Neural progenitor cell (in vitro differentiated cells): ENCODE measurements around the gene BCKDK. TPM values are rescaled to one million over a fixed set of nuclear protein-coding genes. Genes with fewer than 3 reads are reported as not detected.

ENCODE experiments used
- DNase-seq: peaks from one replicate; pipeline ENCODE4 v3.0.0-alpha.2; 2016; ENCODE audit warnings: low spot score
- H2AFZ ChIP-seq: fragments of 200-600 bp; sonication (generic); replicated peaks from 2 replicates; pipeline ENCODE4 v1.6.1; 2016; ENCODE audit warnings: antibody characterized with exemption
- H3F3A ChIP-seq: fragments of 200-600 bp; sonication (generic); 2 replicates; pipeline ENCODE4 v1.6.1; 2016; ENCODE audit warnings: antibody characterized with exemption, low read depth
- H3K27ac ChIP-seq: fragments of 200-600 bp; sonication (generic); 2 replicates; pipeline ENCODE4 v1.5.1; 2016; ENCODE audit warnings: mild to moderate bottlenecking
- H3K27me3 ChIP-seq: fragments of 200-600 bp; sonication (generic); 2 replicates; pipeline ENCODE4 v1.6.1; 2016; ENCODE audit warnings: mild to moderate bottlenecking, moderate library complexity
- H3K36me3 ChIP-seq: fragments of 200-600 bp; sonication (generic); 2 replicates; pipeline ENCODE4 v1.5.1; 2016
- H3K4me1 ChIP-seq: fragments of 200-600 bp; sonication (generic); 2 replicates; pipeline ENCODE4 v1.6.1; 2016; ENCODE audit warnings: mixed run types
- H3K4me2 ChIP-seq: fragments of 200-600 bp; sonication (generic); 2 replicates; pipeline ENCODE4 v1.6.1; 2016
- H3K4me3 ChIP-seq: fragments of 200-600 bp; sonication (generic); 2 replicates; pipeline ENCODE4 v1.5.1; 2016
- H3K79me2 ChIP-seq: fragments of 200-600 bp; sonication (generic); 2 replicates; pipeline ENCODE4 v1.6.1; 2016; ENCODE audit warnings: low read depth
- H3K9ac ChIP-seq: fragments of 200-600 bp; sonication (generic); 2 replicates; pipeline ENCODE4 v1.6.1; 2016
- H3K9me3 ChIP-seq: fragments of 200-600 bp; sonication (generic); 2 replicates; pipeline ENCODE4 v1.5.1; 2016; ENCODE audit warnings: low read depth
- H4K20me1 ChIP-seq: fragments of 200-600 bp; sonication (generic); 2 replicates; pipeline ENCODE4 v1.6.1; 2016; ENCODE audit warnings: low read depth
- H3K27ac Mint-ChIP-seq: 3 replicates; pipeline ENCODE4 v1.8.0; 2021; ENCODE audit warnings: mixed read lengths
- H3K27me3 Mint-ChIP-seq: 2 replicates; pipeline ENCODE4 v1.8.0; 2022; ENCODE audit warnings: low read depth, mild to moderate bottlenecking, inconsistent platforms, moderate library complexity, mixed read lengths; ENCODE audit not compliant: insufficient read depth
- H3K36me3 Mint-ChIP-seq: 3 replicates; pipeline ENCODE4 v1.8.0; 2021; ENCODE audit warnings: mixed read lengths
- H3K4me1 Mint-ChIP-seq: 3 replicates; pipeline ENCODE4 v1.8.0; 2021; ENCODE audit warnings: mixed read lengths
- H3K4me3 Mint-ChIP-seq: 3 replicates; pipeline ENCODE4 v1.8.0; 2021; ENCODE audit warnings: mild to moderate bottlenecking, moderate library complexity, mixed read lengths
- H3K9me3 Mint-ChIP-seq: 3 replicates; pipeline ENCODE4 v1.8.0; 2020; ENCODE audit warnings: mixed read lengths
- CTCF ChIP-seq: fragments of 200-600 bp; sonication (generic); IDR thresholded peaks from 2 replicates; pipeline ENCODE4 v1.5.1; 2017; ENCODE audit warnings: antibody characterized with exemption, mild to moderate bottlenecking
- EZH2 ChIP-seq: fragments of 200-600 bp; sonication (generic); IDR thresholded peaks from 2 replicates; pipeline ENCODE4 v1.6.1; 2017; ENCODE audit warnings: antibody characterized with exemption, mild to moderate bottlenecking, moderate library complexity
- EZH2phosphoT487 ChIP-seq: fragments of 200-600 bp; sonication (generic); IDR thresholded peaks from 2 replicates; pipeline ENCODE4 v1.6.1; 2017; ENCODE audit warnings: antibody characterized with exemption
- total RNA-seq: library from RNA; depleted of rRNA; stranded (reverse); fragments of >200 nt; gene quantifications from 2 replicates; pipeline ENCODE4 v1.2.3, GENCODE V29; 2015; ENCODE audit warnings: low replicate concordance

Gene BCKDK
- total RNA-seq, 1 donor from 2014 or later = 19.8 TPM

DNA sequence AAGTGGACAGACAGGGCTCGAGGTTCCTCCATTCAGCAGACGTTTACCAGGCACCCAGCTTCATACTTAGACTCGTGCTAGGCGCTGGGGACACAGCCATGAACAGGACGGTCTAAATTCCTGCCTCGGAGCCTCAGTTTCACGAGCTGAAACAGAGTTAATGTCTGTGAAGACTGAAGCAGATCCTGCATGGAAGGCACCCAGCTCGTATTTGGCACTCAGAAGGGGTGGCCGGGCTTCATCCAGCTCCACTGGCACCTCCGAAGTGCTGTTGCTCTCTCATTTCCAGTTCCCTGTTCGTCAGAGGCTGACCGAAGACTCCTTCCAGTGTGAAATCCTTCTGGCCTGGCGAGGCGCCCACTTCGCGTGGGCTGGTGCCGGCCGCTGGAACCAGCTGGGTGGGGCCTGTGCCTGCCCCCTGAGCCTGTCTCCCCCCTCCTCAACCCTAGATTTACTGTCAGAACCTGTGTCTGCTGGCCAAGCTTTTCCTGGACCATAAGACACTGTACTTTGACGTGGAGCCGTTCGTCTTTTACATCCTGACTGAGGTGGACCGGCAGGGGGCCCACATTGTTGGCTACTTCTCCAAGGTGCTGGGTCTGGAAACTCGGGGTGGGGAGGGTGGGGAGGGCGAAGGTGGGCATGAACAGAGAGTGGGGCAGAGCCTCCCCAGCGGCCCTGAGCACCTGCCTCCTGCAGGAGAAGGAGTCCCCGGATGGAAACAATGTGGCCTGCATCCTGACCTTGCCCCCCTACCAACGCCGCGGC lies 21.6 kb downstream of the BCKDK start:
- Histone ChIP-seq H3K4me1 (peaks cover 7% of the 10 kb centered on the region), H2AFZ (no peak overlapping the region), H3K4me3 (no peak overlapping the region), H3F3A (peaks cover 13% of the 10 kb centered on the region), H3K79me2 (no peaks in the 10 kb centered on the region), H4K20me1 (peaks cover 6% of the 10 kb centered on the region), H3K27me3 (no peaks in the 10 kb centered on the region), H3K4me2 (no peak overlapping the region), H3K27ac (no peak overlapping the region), H3K9ac (no peak overlapping the region), H3K9me3 (no peaks in the 10 kb centered on the region), H3K36me3 (no peaks in the 10 kb centered on the region)
- H3K4me1 Mint-ChIP-seq = peaks cover 14% of the 10 kb centered on the region
- H3K4me3 Mint-ChIP-seq = no peak overlapping the region
- no peak for DNase-seq
- TF ChIP-seq EZH2 (no peak), EZH2phosphoT487 (no peak), CTCF (no peak)
- peaks cover 18% of the 10 kb centered on the region for H3K36me3 Mint-ChIP-seq
- H3K27me3 Mint-ChIP-seq = peaks cover 4% of the 10 kb centered on the region
- H3K27ac Mint-ChIP-seq = no peak overlapping the region
- H3K9me3 Mint-ChIP-seq = no peaks in the 10 kb centered on the region

DNA sequence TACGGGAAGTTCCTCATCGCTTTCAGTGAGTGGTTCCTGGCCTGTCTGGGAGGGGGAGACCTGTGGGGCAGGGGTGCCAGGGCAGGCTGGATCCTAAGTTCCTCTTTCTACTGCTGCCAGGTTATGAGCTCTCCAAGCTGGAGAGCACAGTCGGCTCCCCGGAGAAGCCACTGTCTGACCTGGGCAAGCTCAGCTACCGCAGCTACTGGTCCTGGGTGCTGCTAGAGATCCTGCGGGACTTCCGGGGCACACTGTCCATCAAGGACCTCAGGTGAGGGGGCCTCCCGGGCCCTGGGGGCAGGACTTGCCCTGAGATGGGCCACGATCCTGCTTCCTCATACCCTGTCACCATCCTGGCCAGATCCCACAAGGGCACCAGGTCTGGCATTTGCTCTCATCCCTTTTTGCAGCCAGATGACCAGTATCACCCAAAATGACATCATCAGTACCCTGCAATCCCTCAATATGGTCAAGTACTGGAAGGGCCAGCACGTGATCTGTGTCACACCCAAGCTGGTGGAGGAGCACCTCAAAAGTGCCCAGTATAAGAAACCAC lies 22.2 kb downstream of the BCKDK start:
- Histone ChIP-seq H3K79me2 (no peaks in the 10 kb centered on the region), H3K9me3 (no peaks in the 10 kb centered on the region), H2AFZ (no peak overlapping the region), H3K4me2 (no peak overlapping the region), H3K27ac (no peak overlapping the region), H3K4me1 (peaks cover 10% of the 10 kb centered on the region), H3K27me3 (no peaks in the 10 kb centered on the region), H4K20me1 (peaks cover 6% of the 10 kb centered on the region), H3K9ac (no peak overlapping the region), H3F3A (peaks cover 20% of the 10 kb centered on the region), H3K36me3 (no peaks in the 10 kb centered on the region), H3K4me3 (no peak overlapping the region)
- no peak overlapping the region for H3K27ac Mint-ChIP-seq
- DNase-seq = no peak
- peaks cover 18% of the 10 kb centered on the region for H3K36me3 Mint-ChIP-seq
- H3K4me1 Mint-ChIP-seq = peaks cover 19% of the 10 kb centered on the region
- no peak overlapping the region for H3K4me3 Mint-ChIP-seq
- TF ChIP-seq CTCF = no peak
- TF ChIP-seq EZH2phosphoT487 = no peak
- no peaks in the 10 kb centered on the region for H3K9me3 Mint-ChIP-seq
- peaks cover 4% of the 10 kb centered on the region for H3K27me3 Mint-ChIP-seq

DNA sequence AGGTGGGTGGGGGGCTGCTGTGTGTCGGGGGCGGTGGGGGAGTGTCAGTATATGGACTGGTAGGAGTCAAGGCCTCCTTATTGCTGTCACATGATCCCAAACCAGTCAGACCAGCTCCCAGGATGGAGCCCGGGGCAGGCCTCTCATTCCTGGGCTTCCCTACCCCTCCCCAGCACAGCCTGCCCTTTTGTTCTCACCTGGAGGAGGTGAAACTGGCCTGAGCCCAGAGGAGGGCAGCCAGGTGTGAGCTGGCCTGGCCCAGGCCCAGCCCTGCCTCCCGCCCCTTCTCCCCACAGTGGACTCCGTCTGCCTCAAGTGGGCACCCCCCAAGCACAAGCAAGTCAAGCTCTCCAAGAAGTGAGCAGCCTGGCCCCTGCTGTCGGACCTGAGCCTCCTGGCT lies 22.7 kb downstream of the BCKDK start:
- H3K4me3 ChIP-seq = no peak overlapping the region
- no peak for TF ChIP-seq CTCF
- TF ChIP-seq EZH2phosphoT487 = no peak
- TF ChIP-seq EZH2 = no peak
- no peaks in the 10 kb centered on the region for H3K9me3 ChIP-seq
- Mint-ChIP-seq H3K4me3 (no peak overlapping the region), H3K27ac (no peak overlapping the region), H3K9me3 (no peaks in the 10 kb centered on the region), H3K36me3 (peaks cover 16% of the 10 kb centered on the region), H3K27me3 (peaks cover 4% of the 10 kb centered on the region), H3K4me1 (peaks cover 22% of the 10 kb centered on the region)
- no peak for DNase-seq
- peaks cover 6% of the 10 kb centered on the region for H4K20me1 ChIP-seq
- H3K36me3 ChIP-seq = no peaks in the 10 kb centered on the region
- H3K27me3 ChIP-seq = no peaks in the 10 kb centered on the region
- peaks cover 20% of the 10 kb centered on the region for H3F3A ChIP-seq
- H2AFZ ChIP-seq = no peak overlapping the region
- H3K4me1 ChIP-seq = peaks cover 15% of the 10 kb centered on the region
- no peak overlapping the region for H3K9ac ChIP-seq
- no peak overlapping the region for H3K27ac ChIP-seq
- no peaks in the 10 kb centered on the region for H3K79me2 ChIP-seq
- no peak overlapping the region for H3K4me2 ChIP-seq
